ENCODE results near the gene NAV3.

NAV3 gene

GRCh38 chr12:77998236-77998786 lies 167.6 kb downstream of the NAV3 start:
- no peak for DNase-seq

DNA sequence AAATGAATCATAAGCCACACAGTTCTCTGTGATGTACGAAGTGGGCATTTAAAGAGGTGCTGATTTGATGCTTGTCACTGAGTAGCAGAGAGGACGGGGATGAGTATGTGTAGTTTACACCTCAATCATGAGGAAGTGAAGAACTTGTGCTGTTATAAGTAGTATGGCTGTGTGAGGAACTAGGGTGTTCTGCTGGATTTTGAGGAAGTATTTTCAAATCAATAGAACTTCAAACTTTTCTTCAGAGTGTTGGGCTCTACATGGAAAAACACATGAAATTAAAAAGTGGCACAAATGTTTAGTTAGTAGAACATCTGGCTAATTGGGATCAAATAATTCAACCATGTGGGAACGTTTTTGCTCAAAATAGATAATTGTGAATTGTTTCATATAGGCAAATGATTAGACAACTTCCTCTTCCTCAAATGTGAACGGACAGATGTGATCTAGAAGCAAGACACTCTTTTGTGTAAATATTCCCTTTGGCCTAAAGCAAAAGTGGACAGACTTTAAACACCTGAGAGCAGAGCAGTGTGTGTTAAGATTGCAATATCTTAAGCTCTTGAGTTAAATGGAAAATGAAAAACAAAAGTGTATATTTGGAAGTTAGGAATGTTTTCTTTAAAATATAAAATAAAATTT lies 168.5 kb downstream of the NAV3 start:
- no peak for DNase-seq

- no peak for DNase-seq
These were observed 172.2 kb downstream of the NAV3 start for GRCh38 chr12:78002878-78003277.

GRCh38 chr12:78004249-78005093 lies 173.8 kb downstream of the NAV3 start:
- DNase-seq = no peak

- DNase-seq = no peak
These were observed 174.4 kb downstream of the NAV3 start for GRCh38 chr12:78005094-78005492.

DNA sequence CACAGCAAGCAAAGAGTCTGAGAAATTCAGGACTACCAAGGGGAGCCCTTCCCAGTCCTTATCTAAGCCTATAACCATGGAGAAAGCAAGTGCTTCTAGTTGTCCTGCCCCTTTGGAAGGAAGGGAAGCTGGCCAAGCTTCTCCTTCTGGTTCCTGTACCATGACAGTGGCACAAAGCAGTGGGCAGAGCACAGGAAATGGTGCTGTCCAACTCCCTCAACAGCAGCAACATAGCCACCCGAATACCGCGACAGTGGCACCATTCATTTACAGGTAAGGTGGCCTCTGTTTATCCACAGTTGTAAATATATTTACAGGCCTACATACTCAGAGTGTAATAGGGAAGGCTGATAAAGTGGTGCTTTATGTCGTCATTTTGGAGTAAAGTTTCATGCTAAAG lies 176.5 kb downstream of the NAV3 start:
- no peak for DNase-seq

GRCh38 chr12:78009031-78009430 lies 178.3 kb downstream of the NAV3 start:
- no peak for DNase-seq

GRCh38 chr12:78018171-78018910 lies 187.6 kb downstream of the NAV3 start:
- DNase-seq = no peak

DNA sequence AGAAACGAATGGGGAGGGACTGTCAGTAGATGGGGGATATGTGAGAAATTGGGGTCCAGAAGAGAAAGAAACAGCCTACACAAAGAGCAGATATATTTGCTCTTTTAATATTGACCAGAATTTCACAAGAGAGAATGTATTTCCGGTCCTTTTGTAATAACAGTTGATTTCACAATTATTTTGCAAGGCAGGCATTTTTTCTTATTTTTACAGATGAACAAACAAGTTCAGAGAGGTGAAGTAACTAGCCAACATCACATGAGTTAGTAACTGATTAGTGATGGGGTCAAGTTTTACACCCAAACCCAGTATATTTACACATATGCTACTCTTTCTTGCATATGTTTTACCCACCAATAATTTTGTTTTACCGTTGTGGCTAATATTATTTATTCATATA lies 188.2 kb downstream of the NAV3 start:
- no peak for DNase-seq

- DNase-seq = no peak
These were observed 197.7 kb downstream of the NAV3 start for GRCh38 chr12:78028426-78028825.

- no peak for DNase-seq
These were observed 203.3 kb downstream of the NAV3 start for GRCh38 chr12:78034025-78034424.

DNA sequence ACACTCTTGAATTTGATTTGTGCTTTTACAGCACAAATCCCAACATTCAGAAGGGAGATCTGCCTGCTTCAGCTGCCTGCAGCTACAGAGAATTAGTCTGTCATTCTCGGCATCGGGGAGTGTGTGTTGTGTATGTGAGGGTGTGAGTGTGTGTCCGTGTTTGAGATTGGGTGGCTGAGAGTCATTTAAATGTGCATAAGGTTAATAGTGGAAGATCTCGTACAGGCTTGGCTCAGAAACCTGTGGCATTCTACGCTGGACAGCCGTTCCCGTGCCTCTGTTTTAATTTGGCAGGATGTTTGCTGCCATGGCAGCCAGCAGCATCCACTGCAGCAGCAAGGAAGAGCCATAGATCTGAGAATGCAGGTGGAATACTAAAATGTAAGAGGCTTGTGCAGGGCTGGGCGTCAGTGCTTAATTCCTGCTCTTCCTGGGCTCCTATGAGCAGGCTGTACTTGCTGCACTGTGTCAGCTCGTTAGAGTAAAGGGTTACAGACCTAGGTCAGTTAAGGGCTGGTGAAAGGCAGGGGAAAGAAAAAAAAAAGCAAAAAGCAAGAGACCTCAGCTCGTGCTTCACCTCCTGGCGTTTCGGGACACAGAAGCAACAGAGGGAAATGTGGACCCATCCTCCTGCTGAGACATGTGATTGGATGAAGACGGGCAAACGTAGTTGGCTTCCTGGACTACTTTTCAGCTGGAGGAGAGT lies 205.4 kb downstream of the NAV3 start:
- no peak for DNase-seq

- DNase-seq = no peak
These were observed 206.2 kb downstream of the NAV3 start for GRCh38 chr12:78036874-78037273.

GRCh38 chr12:78037707-78038106 lies 207.0 kb downstream of the NAV3 start:
- DNase-seq = no peak

- DNase-seq = no peak
These were observed 207.8 kb downstream of the NAV3 start for GRCh38 chr12:78038541-78038940.

GRCh38 chr12:78038986-78039385 lies 208.3 kb downstream of the NAV3 start:
- no peak for DNase-seq

DNA sequence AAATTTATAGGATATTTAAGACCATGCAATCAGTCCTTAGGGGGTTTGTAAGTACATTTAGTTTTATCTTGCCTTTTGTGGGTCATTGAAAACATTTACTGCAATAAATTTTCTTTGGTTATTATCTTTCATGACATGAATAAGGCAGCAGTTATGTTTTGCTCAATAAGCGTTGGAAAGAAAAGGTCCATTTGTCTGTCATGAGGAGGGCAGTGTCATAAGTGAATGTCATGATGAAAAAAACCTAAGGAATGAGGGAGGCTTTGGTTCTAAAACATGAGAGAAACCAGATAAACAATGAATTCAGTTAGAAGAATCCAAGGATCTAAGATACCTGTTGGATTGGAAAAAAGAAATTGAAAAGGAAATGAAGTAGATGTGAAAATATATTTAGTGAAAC lies 209.4 kb downstream of the NAV3 start:
- DNase-seq = no peak

GRCh38 chr12:78050790-78051189 lies 220.1 kb downstream of the NAV3 start:
- DNase-seq = no peak

DNA sequence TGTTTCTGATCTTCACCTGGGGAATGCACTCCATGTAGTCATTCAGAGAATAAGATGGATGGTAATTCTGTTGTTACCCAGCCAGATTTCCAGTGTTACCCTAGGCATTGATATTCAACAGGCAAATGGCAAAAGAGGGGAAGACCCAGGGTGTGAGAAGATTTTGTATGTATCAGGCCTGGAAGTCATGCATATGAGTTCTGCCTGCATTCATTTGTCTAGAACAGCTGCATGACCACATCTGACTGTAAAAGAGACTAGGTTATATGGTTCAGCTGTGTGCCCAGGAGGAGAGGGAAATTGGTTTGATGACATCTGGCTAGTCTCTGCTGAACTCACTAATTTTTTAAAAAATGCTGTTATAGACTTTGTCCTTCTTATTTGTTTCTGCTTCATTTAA lies 224.9 kb downstream of the NAV3 start:
- DNase-seq = no peak

DNA sequence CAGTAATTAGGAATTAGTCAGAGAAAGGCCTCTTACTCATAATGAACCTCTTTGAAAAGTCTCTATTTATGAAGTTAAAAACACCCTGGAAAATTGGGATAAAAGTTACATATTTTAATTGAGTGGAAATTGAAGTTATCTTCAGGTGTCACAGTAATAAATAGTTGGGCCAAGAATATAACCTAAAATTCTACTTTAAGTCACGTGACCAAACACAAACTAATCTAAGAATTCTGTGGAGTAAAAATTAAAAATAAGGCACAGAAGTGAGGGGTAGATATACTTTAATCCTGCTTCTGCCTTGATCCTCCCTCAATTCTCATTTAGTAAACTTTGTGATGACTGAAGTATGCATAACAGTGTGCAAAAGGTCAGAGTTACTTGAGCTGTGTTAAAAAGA lies 226.4 kb downstream of the NAV3 start:
- no peak for DNase-seq

- no peak for DNase-seq
These were observed 229.5 kb downstream of the NAV3 start for GRCh38 chr12:78060186-78060585.

GRCh38 chr12:78062786-78063185 lies 232.1 kb downstream of the NAV3 start:
- DNase-seq = no peak

All from activated CD4-positive, alpha-beta T cell treated with anti-CD3 and anti-CD28 coated beads, Interleukin-2, amount 50 U/mL, for 1 hour (primary cell).